D721Med (cell line): ENCODE data around the gene LIMS1.

ENCODE experiments used
- DNase-seq: peaks from one replicate; pipeline ENCODE4 v3.0.0; 2011; ENCODE audit warnings: low spot score; ENCODE audit not compliant: insufficient read length
- FAIRE-seq: peaks from 2 replicates; lab custom pipeline; 2011; peaks lifted over from hg19 to GRCh38; lab: Jason Lieb, UNC
- CTCF ChIP-seq: IDR thresholded peaks from 2 replicates; pipeline ENCODE4 v1.5.1; 2012; ENCODE audit warnings: mild to moderate bottlenecking, control low read depth; ENCODE audit not compliant: insufficient read depth; ENCODE audit errors: missing control alignments

The LIMS1 gene

GRCh38 chr2:108585436-108585835 is 51.2 kb downstream of the LIMS1 start:
- no peak for DNase-seq

GRCh38 chr2:108586116-108586515 is 51.8 kb downstream of the LIMS1 start:
- no peak for TF ChIP-seq CTCF
- DNase-seq (no peak), FAIRE-seq (no peak)

More at GRCh38 chr2:108585436-108585835, 51.2 kb downstream of the LIMS1 start:
- TF ChIP-seq CTCF = no peak
- no peak for FAIRE-seq

- TF ChIP-seq CTCF = no peak
- FAIRE-seq (no peak), DNase-seq (no peak)
These were observed 52.4 kb downstream of the LIMS1 start for GRCh38 chr2:108586631-108587030.

GRCh38 chr2:108587621-108588020 is 53.4 kb downstream of the LIMS1 start:
- DNase-seq (no peak), FAIRE-seq (no peak)
- no peak for TF ChIP-seq CTCF

- TF ChIP-seq CTCF = no peak
- FAIRE-seq (no peak), DNase-seq (no peak)
These were observed 53.9 kb downstream of the LIMS1 start for GRCh38 chr2:108588070-108588668.

- FAIRE-seq (no peak), DNase-seq (no peak)
- no peak for TF ChIP-seq CTCF
These were observed 55.1 kb downstream of the LIMS1 start for GRCh38 chr2:108589372-108589771.

- FAIRE-seq (no peak), DNase-seq (no peak)
- TF ChIP-seq CTCF = no peak
These were observed 55.5 kb downstream of the LIMS1 start for GRCh38 chr2:108589781-108590180.
